GM21528 (cell line): ENCODE data around the gene CYTH1.
A peak's percentile ranks its signal among the peaks of the same experiment; 100 is the strongest.
"Not testable (repeated sequence)": the region's sequence is repeated elsewhere in the genome, so short reads cannot be mapped to it uniquely, and the experiment has no call there.

Experiments
- ATAC-seq: cut with Tn5 transposase; IDR thresholded peaks from one replicate; pipeline ENCODE4 v1.9.1; 2021; ENCODE audit warnings: mild to moderate bottlenecking, moderate library complexity; ENCODE audit not compliant: unreplicated experiment, low FRiP score

CYTH1 gene

GRCh38 chr17:78789663-78790181, 7.6 kb upstream of the CYTH1 start:
- no peak for ATAC-seq

GRCh38 chr17:78789149-78789662, 7.1 kb upstream of the CYTH1 start:
- ATAC-seq, result no peak

GRCh38 chr17:78788451-78788850, 6.4 kb upstream of the CYTH1 start:
- no peak for ATAC-seq

- no peak for ATAC-seq
Observed at GRCh38 chr17:78787444-78787843, 5.4 kb upstream of the CYTH1 start.

GRCh38 chr17:78785663-78786057, 3.6 kb upstream of the CYTH1 start:
- ATAC-seq, result no peak

- no peak for ATAC-seq
Observed at GRCh38 chr17:78785011-78785662, 3.1 kb upstream of the CYTH1 start.

GRCh38 chr17:78784352-78784751, 2.3 kb upstream of the CYTH1 start:
- ATAC-seq, result no peak

- ATAC-seq, result no peak
Observed at GRCh38 chr17:78783711-78784324, 1.7 kb upstream of the CYTH1 start.

GRCh38 chr17:78781104-78781892, 775 bp downstream of the CYTH1 start:
- ATAC-seq, result peak; percentile 23

GRCh38 chr17:78780335-78780734, 1.7 kb downstream of the CYTH1 start:
- ATAC-seq, result no peak

- ATAC-seq, result no peak
Observed at GRCh38 chr17:78779850-78780249, 2.2 kb downstream of the CYTH1 start.

GRCh38 chr17:78779286-78779651, 2.8 kb downstream of the CYTH1 start:
- not testable (repeated sequence) for ATAC-seq

GRCh38 chr17:78777881-78778280, 4.2 kb downstream of the CYTH1 start:
- no peak for ATAC-seq

- ATAC-seq, result peak; percentile 42
Observed at GRCh38 chr17:78774956-78775571, 7.0 kb downstream of the CYTH1 start.

GRCh38 chr17:78774453-78774852, 7.6 kb downstream of the CYTH1 start:
- ATAC-seq, result no peak

- no peak for ATAC-seq
Observed at GRCh38 chr17:78771758-78772382, 10.2 kb downstream of the CYTH1 start.

- no peak for ATAC-seq
Observed at GRCh38 chr17:78769196-78769773, 12.8 kb downstream of the CYTH1 start.

GRCh38 chr17:78767806-78768205, 14.3 kb downstream of the CYTH1 start:
- ATAC-seq, result no peak

GRCh38 chr17:78766743-78767294, 15.3 kb downstream of the CYTH1 start:
- no peak for ATAC-seq

GRCh38 chr17:78766225-78766624, 15.8 kb downstream of the CYTH1 start:
- ATAC-seq, result no peak
